Measurements from ENCODE around the gene MRPL10. TPM values are rescaled to one million over a fixed set of nuclear protein-coding genes. Genes with fewer than 3 reads are reported as not detected.
A peak's percentile ranks its signal among the peaks of the same experiment; 100 is the strongest.

MRPL10 gene
- total RNA-seq, 4 donors from 2014 or later = 23.2 to 36.6 (median 30.0) TPM

DNA sequence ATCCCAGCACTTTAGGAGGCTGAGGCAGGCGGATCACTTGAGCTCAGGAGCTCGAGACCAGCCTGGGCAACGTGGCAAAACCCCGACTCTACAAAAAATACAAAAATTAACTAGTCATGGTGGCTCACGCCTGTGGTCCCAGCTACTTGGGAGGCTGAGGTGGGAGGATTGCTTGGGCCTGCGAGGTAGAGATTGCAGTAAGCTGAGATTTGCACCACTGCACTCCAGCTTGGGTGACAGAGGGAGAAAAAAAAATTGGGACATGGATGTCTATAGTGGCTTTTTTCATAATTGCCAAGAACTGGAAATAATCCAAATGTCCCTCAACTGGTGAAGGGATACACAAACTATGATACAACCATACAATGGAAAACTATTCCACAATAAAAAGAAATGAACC, 38.4 kb downstream of the MRPL10 start:
- DNase-seq = no peak
- 61 to 71% methylated on average over 6 of the region's 6 CpGs for WGBS, 2 donors
- Histone ChIP-seq H3K9me3 (no peaks in the 10 kb centered on the region), H3K4me1 (peaks cover 8 to 12% (median 9%) of the 10 kb centered on the region in 3 donors), H3K27me3 (peaks cover 0 to 75% (median 18%) of the 10 kb centered on the region in 4 donors), H3K27ac (no peak overlapping the region), H3K36me3 (no peaks in the 10 kb centered on the region), H3K4me3 (no peak overlapping the region)
- intact Hi-C loops (cut with DNase I) = loop anchor here (10.0 kb wide), 1 partner anchor 78 kb away; no protein-coding TSS in a partner anchor
- TF ChIP-seq POLR2A (IDR thresholded peaks at IDR 0.05) = no peak
- TF ChIP-seq, protein P1, sequence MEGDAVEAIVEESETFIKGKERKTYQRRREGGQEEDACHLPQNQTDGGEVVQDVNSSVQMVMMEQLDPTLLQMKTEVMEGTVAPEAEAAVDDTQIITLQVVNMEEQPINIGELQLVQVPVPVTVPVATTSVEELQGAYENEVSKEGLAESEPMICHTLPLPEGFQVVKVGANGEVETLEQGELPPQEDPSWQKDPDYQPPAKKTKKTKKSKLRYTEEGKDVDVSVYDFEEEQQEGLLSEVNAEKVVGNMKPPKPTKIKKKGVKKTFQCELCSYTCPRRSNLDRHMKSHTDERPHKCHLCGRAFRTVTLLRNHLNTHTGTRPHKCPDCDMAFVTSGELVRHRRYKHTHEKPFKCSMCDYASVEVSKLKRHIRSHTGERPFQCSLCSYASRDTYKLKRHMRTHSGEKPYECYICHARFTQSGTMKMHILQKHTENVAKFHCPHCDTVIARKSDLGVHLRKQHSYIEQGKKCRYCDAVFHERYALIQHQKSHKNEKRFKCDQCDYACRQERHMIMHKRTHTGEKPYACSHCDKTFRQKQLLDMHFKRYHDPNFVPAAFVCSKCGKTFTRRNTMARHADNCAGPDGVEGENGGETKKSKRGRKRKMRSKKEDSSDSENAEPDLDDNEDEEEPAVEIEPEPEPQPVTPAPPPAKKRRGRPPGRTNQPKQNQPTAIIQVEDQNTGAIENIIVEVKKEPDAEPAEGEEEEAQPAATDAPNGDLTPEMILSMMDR (IDR thresholded peaks at IDR 0.05) = no peak

DNA sequence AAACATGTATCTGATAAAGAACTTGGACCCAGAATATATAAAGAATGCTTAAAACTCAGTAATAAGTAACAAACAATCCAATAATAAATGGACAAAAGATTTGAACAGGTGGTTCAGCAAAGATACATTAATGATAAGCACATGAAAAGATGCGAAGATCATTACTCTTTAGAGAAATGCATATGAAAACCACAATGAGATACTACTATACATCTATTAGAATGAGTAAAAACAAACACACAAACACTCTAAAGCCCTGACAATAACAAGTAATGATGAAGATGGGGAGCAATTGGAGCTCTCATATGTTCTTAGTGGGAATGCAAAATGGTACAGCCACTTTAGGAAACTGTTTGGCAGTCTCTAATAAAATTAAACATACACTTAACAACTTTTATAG, 38.9 kb downstream of the MRPL10 start:
- Histone ChIP-seq H3K36me3 (no peaks in the 10 kb centered on the region), H3K27ac (no peak overlapping the region), H3K4me1 (peaks cover 8 to 12% (median 9%) of the 10 kb centered on the region in 3 donors), H3K4me3 (no peak overlapping the region), H3K27me3 (peaks cover 0 to 80% (median 18%) of the 10 kb centered on the region in 4 donors), H3K9me3 (no peaks in the 10 kb centered on the region)
- DNase-seq = no peak
- WGBS, 2 donors = 75 to 82% methylated on average over 1 of the region's 1 CpG
- intact Hi-C loops (cut with DNase I) = loop anchor here (10.0 kb wide), 1 partner anchor 78 kb away; no protein-coding TSS in a partner anchor
- TF ChIP-seq POLR2A (IDR thresholded peaks at IDR 0.05) = no peak
- TF ChIP-seq, protein P1 (IDR thresholded peaks at IDR 0.05) = no peak

DNA sequence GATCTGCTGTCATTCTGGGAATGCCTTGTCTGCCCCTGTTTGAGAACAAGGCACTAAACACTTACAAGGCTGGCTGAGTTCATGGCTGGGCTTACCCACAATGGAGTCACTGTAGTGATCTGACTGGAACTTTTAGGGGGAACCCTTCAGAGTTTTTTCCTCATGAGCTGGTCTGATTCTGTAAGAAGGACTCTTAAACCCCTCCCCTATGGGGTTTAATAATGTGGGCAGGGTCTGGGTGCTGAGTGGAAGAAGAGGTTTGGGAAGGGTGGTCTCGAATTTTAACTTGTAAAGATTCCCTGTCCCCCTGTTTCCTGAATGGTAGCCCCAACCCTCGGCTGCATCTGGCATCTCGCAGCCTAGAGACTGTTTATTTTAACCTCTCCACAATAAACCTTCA, 40.3 kb downstream of the MRPL10 start:
- Histone ChIP-seq H3K4me3 (no peak overlapping the region), H3K36me3 (no peaks in the 10 kb centered on the region), H3K9me3 (no peaks in the 10 kb centered on the region), H3K27ac (no peak overlapping the region), H3K27me3 (peaks cover 0 to 86% (median 18%) of the 10 kb centered on the region in 4 donors), H3K4me1 (peaks cover 8 to 12% (median 9%) of the 10 kb centered on the region in 3 donors)
- TF ChIP-seq, protein P1 (IDR thresholded peaks at IDR 0.05) = no peak
- TF ChIP-seq POLR2A (IDR thresholded peaks at IDR 0.05) = no peak
- DNase-seq = no peak
- WGBS, 2 donors = 26 to 35% methylated on average over 3 of the region's 3 CpGs
- intact Hi-C loops (cut with DNase I) = loop anchor here (10.0 kb wide), 1 partner anchor 76 kb away; no protein-coding TSS in a partner anchor

DNA sequence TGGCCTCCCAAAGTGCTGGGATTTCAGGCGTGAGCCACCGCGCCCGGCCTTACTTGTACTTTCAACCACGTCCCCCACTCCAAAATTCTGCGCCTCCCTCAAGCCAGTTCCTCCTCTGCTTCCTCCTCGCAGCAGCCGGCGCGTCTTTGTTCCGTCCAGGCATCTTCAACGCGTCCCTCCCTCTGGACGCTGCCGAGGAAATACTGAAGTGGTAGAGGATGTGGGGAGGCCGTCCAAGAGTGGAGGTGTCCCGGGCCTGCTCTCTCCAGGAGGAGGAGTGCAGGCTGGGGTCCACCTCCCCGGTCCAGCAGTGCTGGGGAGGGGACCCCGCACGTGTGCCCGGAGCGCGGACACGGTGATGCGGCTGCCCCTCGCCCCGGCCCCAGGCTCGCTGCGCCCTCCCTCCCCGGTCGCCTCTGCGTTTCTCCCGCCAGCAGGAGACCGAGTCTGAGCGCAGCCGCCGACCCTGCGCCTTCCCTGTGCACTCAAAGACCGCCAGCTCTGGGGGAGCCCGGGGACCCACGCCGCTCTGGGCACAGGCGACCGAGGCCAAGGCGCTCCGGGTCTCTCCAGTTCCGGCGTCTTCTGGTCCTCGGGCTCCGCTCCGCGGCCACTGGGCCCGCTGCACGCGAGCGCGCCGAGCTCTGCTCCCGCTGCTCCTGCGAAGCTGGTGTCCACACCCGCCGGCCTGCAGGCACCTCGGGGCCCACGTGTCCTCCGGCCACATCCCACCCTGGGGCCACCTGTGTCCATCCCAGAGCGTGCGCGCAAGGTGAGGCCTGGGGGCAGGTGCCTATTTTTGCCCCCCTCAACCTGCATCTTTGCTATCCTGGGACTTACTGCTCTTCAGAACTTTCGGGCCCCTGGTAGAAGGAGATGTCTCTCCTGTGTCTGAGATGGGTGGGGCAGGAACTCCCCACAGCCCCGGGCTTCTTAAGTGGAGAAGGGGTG, 41.5 kb downstream of the MRPL10 start:
- intact Hi-C loops (cut with DNase I) = loop anchor here (10.0 kb wide), 1 partner anchor 75 kb away; no protein-coding TSS in a partner anchor
- Histone ChIP-seq H3K27me3 (peaks cover 0 to 93% (median 18%) of the 10 kb centered on the region in 4 donors), H3K4me1 (peaks cover 8 to 12% (median 9%) of the 10 kb centered on the region in 3 donors), H3K27ac (no peak overlapping the region), H3K9me3 (no peaks in the 10 kb centered on the region), H3K4me3 (peak overlapping the region; percentile 14 to 65 (median 44)), H3K36me3 (no peaks in the 10 kb centered on the region)
- no peak for DNase-seq
- WGBS, 2 donors = 5 to 8% methylated on average over 10 to 22 of the region's 70 CpGs
- TF ChIP-seq, protein P1 (IDR thresholded peaks at IDR 0.05) = peak in 5 of 6 experiments; percentile 19 to 57 (median 34)
- TF ChIP-seq POLR2A (IDR thresholded peaks at IDR 0.05) = no peak
